ENCODE results near the gene PIH1D1.
A peak's percentile ranks its signal among the peaks of the same experiment; 100 is the strongest.

PIH1D1 gene

DNA sequence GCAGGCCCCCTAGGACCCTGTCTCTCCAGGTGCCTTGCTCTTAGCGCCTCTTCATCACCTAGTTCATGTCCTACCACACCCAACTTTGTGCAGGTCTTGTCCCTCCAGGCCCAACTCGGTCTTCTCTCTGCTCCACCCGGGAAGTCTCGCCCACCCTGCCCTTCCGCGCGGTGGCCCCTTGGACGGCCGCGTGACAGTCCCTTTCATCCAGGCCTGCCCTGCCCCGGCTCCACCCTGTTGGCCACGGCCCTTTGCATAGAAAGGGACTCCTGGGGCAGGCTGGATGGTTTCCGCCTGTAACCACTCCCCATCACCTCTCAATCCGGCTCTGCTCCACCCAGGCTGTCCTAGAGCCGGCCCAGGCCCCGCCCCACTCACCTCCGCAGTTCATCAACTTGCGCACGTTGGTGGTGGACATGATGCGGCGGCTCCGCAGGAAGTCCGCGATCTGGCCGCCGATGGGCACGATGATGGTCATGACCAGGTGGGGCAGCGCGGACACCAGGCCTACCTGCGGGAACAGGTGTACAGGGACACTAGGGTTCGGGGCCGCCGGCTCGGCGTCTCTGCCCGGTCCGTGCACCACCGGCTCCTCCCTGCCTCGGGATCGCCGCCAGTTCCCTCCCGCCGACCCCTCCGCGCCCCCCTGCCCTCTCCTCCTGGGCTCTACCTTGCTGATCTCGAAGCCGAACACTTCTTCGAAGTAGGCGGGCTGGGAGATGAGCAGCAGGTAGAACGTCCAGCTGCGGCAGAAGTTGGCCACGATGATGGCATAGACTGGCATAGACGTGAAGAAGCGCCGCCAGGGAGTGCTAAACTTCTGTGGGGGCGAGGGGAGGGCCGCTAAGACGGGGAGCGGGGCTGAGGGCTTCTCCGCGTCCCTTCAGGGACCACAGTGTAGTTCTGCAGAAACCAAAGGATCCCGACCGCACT, 19.2 kb downstream of the PIH1D1 start:
- DNase-seq = peak; percentile 43

GRCh38 chr19:49431330-49431749, 20.3 kb downstream of the PIH1D1 start:
- peak; percentile 52 for DNase-seq

- peak; percentile 65 for DNase-seq
These were observed 20.8 kb downstream of the PIH1D1 start for GRCh38 chr19:49430678-49431329.

- no peak for DNase-seq
These were observed 21.4 kb downstream of the PIH1D1 start for GRCh38 chr19:49430172-49430677.

DNA sequence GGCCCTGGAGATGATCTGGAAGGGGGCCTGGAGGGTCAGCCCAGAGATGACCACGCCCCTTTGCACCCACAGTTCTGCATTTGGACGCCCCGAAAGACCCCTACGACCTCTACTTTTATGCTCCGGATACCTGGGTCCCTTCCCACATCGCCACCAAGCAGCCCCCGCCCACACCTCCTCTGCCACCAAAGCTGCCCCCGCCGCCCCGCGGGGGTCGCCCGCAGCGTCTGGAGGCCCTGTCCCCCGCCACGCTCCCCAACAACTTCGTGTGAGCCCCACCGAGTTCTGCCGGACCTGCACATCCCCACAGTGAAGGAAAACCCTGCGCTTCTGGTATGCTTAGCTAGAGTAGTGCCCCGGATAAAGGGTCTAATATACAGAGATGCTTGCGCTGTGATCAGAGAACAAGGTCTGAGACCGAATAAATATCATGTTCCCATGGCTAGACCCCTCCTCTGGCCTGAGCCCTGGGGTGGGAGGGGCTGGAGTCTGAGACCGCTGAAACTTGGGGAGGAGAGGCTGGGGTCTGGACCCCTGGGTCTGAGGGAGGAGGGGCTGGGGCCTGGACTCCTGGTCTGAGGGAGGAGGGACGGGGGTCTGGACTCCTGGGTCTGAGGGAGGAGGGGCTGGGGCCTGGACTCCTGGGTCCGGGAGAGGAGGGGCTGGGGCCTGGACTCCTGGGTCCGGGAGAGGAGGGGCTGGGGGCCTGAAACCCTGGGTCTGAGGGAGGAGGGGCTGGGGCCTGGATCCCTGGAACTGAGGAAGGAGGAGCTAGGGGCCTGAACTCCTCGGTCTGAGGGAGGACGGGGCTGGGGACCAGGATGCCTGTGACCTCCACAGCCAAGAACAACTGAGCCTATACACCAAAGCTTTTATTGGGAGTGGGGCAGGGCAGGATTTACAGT, 22.8 kb downstream of the PIH1D1 start:
- no peak for DNase-seq

GRCh38 chr19:49427855-49428546, 23.6 kb downstream of the PIH1D1 start:
- peak; percentile 67 for DNase-seq

GRCh38 chr19:49427339-49427738, 24.3 kb downstream of the PIH1D1 start:
- DNase-seq = no peak

DNA sequence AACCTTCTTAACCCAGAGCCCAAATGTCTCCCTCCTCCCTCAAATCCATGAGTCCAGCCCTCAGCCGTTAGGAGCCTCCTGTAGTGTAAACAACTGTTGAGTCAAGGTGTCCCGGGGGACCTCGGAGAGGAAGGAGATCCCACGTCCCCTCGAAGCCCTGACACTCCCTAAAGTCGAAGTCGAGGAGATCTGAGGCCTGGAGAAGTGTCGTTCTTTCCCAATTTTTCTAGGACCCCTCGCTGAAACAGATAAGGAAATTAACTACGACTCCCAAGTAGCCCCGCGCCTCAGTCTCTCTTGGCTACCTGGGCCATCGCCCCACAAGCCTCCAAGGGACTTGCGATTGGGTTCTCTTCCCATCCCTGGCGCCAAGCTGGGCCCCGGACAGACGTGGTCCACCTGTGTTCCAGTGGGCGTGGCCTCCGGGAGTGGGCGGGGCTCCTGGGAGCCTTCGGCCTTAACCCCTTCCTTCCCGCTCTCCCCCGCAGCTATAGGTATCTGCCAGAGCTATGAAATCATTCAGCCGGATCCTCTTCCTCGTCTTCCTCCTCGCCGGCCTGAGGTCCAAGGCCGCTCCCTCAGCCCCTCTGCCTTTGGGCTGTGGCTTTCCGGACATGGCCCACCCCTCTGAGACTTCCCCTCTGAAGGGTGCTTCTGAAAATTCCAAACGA, 25.6 kb downstream of the PIH1D1 start:
- no peak for DNase-seq

- no peak for DNase-seq
These were observed 26.4 kb downstream of the PIH1D1 start, which contains the start of gene GFY for GRCh38 chr19:49425178-49425577. Gene GFY, plus strand, starts transcription at chr19:49425388. Its CDS starts 1,043 bp downstream, at chr19:49426431.

- DNase-seq = no peak
These were observed 27.7 kb downstream of the PIH1D1 start for GRCh38 chr19:49423985-49424303.

DNA sequence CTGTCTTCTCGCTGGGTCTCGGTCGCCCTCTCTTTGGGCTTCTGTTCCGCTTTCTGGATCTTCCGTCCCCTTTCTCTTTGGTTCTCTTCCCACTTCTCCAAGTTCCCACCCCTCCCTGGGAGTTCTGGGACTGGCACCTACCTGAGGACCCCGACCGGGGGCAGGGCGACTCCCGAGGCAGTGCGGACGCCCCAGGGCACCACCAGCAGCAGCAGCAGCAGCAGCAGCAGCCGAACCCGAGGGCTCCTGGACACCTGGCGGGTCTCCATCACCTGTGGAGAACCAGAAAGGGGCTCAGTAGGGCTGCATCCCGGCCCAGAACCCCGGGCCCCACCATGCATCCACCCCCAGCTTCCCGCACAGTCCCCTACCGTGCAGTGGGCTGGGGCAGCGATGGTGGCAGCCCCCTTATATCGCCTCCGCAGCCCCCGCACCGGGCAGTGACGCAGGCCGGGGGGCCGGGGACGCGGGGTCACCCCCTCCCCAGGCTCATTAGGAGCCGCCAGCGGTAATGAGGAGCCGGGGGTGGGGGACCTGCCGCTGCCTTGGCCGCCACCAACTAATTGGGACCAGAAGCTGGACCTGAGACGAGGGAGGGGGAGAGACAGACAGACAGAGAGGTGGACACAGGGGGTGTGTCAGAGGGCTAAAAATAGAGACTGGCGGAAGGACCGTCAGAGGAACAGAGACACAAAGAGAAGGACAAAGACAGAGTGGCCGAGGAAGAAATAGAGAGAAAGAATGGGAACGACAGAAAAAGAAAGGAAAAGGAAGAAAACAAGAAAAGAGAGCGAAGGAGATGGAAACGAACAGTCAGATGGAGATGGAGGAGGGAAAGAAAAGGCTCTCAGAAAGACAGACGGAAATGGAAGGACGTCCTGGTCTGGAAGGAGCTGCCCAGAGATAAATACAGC, 28.3 kb downstream of the PIH1D1 start, which contains the start of gene PTH2:
Gene PTH2, minus strand, starts transcription at position 371 of the 914 bp plus-strand sequence. Its CDS starts 102 bp downstream, at position 269.
- no peak for DNase-seq

DNA sequence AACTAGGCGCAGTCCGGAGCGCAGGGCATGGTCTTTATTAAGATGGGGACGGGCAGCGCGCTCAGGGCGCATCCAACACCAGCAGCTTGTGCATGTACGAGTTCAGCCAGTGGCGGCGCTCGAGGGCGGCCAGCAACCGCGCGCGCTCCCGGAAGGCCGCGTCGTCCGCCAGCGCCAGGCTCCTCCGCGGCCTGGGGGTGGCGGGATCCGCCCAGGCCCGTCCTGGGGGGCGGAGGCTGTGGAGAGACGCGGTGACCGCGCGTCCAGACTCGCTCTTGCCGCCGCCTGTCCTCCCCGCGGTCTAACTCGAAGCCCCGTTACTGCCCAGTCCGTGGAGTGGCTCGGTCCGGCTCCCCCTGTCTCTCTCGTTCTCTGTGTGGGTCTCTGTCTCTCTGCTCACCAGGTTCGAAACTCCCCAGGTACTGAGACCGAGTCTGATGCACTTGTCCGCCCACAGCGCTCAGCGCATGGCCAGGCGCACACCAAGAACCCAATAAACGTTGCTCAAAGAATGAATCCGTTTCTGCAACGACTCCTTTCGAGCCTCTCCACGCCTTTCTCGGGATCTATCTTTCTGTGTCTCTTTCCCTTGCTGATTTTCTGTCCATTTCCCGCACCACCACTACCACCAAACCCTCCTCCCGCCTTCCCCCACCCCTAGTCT, 29.1 kb downstream of the PIH1D1 start:
- peak; percentile 73 for DNase-seq

- DNase-seq = no peak
These were observed 29.8 kb downstream of the PIH1D1 start for GRCh38 chr19:49421878-49422202.

- peak; percentile 83 for DNase-seq
These were observed 30.4 kb downstream of the PIH1D1 start for GRCh38 chr19:49421039-49421877.

GRCh38 chr19:49420227-49420626, 31.4 kb downstream of the PIH1D1 start:
- no peak for DNase-seq

DNA sequence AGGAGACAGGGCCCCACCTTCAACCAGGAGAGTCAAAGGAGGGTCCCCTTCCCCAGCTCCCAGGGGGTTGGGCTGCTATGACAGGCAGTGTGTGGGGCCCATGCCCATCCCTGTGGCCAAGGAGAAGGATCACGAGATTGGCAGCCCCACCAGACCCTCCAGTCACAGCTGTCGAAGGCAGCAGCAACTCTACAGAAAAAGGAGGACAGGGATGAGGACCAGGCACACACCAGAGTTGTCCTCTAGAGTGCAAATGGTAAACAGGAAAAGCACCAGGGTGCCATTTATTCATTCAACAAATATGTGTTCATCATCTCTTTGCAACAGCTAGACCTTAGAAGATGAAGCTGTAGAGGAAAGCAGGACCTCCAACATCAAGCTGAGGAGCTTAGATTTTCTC, 32.4 kb downstream of the PIH1D1 start:
- DNase-seq = no peak

- no peak for DNase-seq
These were observed 33.1 kb downstream of the PIH1D1 start for GRCh38 chr19:49418511-49418910.

DNA sequence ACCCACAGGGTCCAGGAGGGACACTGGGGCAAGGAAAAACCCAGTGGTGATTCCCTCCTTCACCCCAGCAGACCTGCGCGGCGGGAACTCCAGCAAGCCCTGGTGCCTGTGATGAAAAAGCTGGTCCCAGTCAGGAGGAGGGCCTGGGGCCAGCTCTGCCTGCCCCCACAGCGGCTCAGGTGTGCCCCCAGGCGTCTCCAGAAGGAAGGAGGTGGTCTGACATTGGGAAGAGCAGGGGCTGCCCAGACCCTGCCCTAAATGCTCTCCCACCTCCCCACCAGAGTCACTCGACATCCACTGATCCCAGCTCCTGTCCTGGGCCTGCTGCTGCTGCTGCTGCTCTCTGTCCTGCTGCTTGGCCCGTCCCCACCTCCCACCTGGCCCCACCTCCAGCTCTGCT, 34.5 kb downstream of the PIH1D1 start:
- no peak for DNase-seq

DNA sequence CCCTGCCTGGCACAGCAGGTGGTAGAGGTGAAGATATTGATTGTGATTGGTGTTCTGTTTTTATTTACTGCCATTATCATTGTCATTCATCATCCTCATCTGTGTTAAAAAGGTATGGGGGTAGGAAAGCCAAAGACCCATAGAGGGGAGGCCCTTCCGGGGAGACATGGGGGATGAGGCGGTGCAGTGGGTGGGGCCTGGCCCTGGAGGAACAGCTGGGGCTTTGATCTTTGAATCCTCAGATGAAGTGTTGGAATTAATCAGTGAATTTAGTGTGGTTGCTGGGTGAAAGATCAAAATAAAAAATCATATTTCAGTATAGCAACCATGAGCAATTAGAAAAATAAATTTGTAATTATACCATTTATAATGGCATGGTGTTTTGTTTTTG, 35.8 kb downstream of the PIH1D1 start:
- no peak for DNase-seq
